OCI-LY7 (cell line): ENCODE results near the gene PDCD11.

Experiments used
- CTCF ChIP-seq: fragments of 200-600 bp; sonication (generic); conservative IDR thresholded peaks from 2 replicates; pipeline ENCODE4 v1.5.1; 2014; ENCODE audit warnings: mild to moderate bottlenecking, antibody characterized with exemption, low read length, moderate library complexity, mixed read lengths
- EZH2phosphoT487 ChIP-seq: fragments of 200-600 bp; sonication (generic); IDR thresholded peaks from 2 replicates; pipeline ENCODE4 v1.6.1; 2018; ENCODE audit warnings: low read depth, borderline replicate concordance, mild to moderate bottlenecking, mixed run types, antibody characterized with exemption, low read length, moderate library complexity, mixed read lengths

GRCh38 chr10:103493362-103493915, 97.0 kb downstream of the PDCD11 start, which contains the start of gene NEURL1:
- TF ChIP-seq CTCF (no peak), EZH2phosphoT487 (no peak)
